ENCODE measurements around the gene TEX11.
"Not testable (repeated sequence)": the region's sequence is repeated elsewhere in the genome, so short reads cannot be mapped to it uniquely, and the experiment has no call there.

The TEX11 gene

DNA sequence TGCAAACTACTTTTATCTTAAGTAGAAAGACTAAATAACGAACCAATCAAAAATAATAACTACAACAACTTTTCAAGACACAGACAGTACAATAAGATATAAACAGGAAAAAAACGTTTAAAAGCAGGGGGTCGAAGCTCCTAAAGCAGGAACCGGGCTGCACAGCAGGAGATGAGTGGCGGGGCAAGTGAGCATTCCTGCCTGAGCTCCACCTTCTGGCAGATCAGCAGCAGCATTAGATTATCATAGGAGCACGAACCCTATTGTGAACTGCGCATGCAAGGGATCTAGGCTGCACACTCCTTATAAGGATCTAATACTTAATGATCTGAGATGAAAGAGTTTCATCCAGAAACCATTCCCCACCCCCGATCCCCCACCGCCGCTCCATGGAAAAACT, 146.2 kb downstream of the TEX11 start:
- peak; percentile 35 for DNase-seq (ENCODE audit: low read depth, low spot score)

DNA sequence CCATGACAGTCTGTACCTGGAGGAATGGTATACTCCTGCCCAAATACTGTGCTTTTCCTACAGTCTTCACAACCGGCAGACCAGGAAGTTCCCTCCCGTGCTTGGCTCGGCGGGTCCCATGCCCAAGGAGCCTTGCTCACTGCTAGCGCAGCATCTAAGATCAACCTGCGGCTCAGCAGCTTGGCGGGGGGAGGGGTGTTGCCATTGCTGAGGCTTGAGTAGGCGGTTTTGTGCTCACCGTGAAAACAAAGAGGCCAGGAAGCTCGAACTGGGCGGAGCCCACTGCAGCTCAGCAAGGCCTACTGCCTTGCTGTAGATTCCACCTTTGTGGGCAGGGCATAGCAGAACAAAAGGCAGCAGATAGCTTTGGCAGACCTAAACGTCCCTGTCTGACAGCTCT, 152.7 kb downstream of the TEX11 start:
- DNase-seq (ENCODE audit: low read depth, low spot score): peak; percentile 95

DNA sequence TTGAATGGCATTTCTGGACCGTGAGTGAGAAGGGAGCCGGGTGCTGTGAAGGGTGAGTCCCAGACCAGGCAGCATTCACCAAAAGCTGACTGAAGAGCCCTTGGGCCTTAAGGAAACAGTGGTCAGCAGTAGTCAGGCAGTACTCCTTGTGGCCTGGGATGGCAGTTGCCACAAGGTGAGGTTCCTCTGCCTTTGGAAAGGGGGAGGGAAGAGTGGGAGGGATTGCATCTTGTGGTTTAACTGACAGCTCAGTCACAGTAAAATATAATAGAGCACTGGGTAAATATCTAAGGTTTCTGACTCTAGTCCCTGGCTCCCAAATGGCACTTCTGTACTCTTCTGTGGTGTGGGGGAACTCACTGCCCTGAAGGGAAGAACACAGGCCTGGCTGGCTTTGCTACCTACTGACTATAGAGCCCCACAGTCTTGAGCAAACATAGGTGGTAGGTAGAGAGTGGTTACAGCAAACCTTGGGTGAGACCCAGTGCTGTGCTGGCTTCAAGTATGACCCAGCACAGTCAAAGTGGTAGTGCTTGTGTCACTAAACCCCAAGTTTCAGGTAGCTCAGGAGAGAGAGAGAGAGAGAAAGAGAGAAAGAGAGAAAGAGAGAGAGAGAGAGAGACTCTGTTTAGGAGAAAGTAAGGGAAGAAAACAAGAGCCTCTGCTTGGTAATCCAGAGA, 154.2 kb downstream of the TEX11 start:
- peak; percentile 15 for DNase-seq (ENCODE audit: low read depth, low spot score)

DNA sequence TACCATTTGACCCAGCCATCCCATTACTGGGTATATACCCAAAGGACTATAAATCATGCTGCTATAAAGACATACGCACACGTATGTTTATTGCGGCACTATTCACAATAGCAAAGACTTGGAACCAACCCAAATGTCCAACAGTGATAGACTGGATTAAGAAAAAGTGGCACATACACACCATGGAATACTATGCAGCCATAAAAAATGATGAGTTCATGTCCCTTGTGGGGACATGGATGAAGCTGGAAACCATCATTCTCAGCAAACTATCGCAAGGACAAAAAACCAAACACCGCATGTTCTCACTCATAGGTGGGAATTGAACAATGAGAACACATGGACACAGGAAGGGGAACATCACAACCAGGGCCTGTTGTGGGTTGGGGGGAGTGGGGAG, 174.7 kb downstream of the TEX11 start:
- DNase-seq (ENCODE audit: low read depth, low spot score): not testable (repeated sequence)

DNA sequence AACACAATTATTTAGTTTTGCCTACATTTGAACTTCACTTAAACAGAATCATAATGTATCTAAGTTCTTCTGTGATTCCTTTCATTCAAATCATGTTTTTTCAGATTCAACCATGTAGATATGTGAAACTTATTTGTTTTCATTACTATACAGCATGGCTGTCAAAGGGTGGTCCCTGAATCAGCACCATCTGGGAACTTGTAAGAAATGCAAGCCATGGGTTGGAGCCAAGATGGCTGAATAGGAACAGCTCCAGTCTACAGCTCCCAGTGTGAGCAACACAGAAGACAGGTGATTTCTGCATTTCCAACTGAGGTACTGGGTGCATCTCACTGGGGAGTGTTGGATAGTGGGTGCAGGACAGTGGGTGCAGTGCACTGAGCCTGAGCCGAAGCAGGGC, 180.6 kb downstream of the TEX11 start:
- not testable (repeated sequence) for DNase-seq (ENCODE audit: low read depth, low spot score)

DNA sequence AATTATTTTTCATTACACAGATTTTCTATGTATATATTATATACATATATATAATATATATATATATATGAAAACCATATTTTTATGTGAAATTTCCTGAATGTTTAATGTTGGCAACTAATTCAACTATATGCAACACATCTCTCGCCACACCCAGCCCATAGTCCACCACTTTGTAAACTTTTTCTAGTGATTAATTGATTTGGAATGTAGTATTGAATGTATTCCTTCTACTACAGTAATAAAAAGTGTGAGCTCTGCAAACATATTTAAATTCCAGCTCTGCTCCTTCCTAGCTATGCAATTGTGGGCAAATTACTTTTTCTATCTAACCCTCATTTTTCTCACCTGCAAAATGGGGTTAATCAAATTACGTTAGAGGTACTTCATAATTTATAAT, 187.8 kb downstream of the TEX11 start:
- DNase-seq (ENCODE audit: low read depth, low spot score): no peak

DNA sequence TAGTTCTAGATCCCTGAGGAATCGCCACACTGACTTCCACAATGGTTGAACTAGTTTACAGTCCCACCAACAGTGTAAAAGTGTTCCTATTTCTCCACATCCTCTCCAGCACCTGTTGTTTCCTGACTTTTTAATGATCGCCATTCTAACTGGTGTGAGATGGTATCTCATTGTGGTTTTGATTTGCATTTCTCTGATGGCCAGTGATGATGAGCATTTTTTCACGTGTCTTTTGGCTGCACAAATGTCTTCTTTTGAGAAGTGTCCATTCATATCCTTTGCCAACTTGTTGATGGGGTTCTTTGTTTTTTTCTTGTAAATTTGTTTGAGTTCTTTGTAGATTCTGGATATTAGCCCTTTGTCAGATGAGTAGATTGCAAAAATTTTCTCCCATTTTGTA, 197.2 kb downstream of the TEX11 start:
- DNase-seq (ENCODE audit: low read depth, low spot score): not testable (repeated sequence)

DNA sequence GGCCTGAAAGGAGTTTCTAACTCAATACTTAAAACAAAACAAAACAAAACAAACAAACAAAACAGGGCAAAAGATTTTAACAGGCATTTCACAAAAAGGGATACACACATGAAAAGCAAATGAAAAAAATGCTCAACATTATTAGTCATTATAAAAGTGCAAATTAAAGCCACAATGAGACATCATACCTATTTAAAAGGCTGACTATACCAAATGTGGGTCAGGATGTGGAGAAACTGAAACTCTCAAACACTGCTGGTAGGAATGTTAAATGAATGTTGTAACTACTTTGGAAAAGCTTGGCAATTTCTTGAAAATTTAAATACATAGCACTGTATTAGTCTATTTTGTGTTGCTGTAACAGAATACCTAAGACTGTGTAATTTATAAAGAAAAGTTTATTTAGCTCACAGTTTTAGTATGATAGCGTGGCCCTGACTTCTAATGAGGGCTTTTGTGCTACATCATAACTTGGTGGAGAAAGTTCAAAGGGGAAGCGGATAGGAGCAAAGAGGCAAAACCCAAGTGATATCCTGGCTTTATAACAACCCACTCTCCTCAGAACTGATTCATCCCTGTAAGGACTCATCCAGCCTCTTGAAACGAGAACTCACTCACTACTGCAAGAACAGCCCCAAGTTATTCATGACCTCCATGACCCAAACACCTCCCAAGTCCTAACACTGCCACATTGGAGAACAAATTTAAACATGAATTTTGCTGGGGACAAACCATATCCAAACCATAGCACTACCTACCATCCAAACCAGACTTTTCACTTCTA, 214.0 kb downstream of the TEX11 start:
- DNase-seq (ENCODE audit: low read depth, low spot score): no peak

DNA sequence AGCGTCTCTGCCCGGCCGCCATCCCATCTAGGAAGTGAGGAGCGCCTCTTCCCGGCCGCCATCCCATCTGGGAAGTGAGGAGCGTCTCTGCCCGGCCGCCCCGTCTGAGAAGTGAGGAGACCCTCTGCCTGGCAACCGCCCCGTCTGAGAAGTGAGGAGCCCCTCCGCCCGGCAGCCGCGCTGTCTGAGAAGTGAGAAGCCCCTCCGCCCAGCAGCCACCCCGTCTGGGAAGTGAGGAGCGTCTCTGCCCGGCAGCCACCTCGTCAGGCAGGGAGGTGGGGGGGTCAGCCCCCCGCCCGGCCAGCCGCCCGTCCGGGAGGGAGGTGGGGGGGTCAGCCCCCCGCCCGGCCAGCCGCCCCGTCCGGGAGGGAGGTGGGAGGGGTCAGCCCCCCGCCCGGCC, 229.1 kb downstream of the TEX11 start:
- DNase-seq (ENCODE audit: low read depth, low spot score): not testable (repeated sequence)

DNA sequence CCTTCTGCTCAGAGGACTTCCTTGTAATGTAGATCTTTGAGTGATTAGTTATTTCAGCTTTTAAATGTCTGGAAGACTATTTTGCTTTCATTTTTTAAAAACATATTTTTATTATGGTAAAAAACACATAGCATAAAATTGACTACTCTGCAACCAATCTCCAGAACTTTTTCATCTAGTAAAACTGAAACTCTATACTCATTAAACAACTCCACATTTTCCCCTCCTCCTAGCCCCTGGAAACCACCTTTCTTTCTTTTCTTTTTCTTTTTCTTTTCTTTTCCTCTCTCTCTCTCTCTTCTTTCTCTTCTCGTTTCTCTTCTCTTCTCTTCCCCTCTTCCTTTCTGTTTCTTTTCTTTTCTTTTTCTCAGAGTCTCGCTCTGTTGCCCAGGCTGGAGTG, 233.2 kb downstream of the TEX11 start:
- no peak for DNase-seq (ENCODE audit: low read depth, low spot score)

DNA sequence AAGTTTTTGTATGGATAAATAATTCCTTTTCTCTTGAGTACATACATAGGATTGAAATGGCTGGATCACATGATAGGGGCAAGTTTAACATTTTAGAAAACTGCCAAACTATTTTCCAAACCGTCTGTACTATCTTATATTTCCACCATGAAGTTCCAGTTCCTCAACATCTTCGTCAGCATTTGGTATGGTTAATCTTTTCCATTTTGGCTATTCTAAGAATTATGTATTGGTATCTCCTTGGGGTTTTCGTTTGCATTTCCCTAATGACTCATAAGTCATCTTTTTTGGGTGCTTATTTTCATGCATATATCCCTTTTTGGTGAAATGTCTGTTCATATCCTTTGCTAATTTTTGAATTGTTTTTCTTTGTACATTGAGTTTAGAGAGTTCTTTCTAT, 236.2 kb downstream of the TEX11 start:
- no peak for DNase-seq (ENCODE audit: low read depth, low spot score)

DNA sequence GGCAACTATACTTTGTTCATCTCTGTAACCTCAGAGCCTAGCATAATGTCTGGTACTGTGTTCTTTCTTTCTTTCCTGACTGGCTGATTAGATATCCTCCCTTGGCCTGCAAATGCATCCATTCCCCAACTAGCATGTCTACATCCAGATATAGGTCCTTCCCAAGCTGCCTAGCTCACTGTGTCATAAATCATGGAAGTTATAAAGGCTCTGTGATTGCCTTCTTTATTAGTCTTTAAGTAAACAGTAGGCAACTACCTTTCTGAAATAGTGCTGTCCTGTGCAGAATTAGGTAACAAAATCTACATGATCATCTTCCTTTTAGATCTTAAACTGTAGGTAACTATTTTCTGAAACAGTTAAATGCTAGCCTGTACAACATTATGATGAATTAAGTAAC, 239.4 kb downstream of the TEX11 start:
- no peak for DNase-seq (ENCODE audit: low read depth, low spot score)

DNA sequence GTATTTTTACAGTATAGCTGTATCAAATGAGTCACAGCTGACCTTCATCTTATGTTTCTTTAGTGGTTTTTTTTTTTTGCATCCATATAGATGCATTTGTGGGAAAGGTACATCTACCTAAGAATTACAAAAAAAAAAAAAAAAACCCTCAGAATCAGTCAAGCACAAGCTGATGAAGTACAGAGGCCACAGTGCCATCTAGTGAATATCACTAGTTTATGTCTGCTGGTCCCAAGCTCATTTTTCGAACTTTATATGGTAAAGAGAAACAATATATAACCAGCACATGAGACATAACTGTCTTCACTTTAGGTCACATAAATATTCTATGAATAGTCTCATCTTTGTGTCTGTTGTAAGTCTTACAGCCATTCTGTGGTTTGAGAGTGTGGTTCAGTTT, 243.8 kb downstream of the TEX11 start:
- no peak for DNase-seq (ENCODE audit: low read depth, low spot score)

DNA sequence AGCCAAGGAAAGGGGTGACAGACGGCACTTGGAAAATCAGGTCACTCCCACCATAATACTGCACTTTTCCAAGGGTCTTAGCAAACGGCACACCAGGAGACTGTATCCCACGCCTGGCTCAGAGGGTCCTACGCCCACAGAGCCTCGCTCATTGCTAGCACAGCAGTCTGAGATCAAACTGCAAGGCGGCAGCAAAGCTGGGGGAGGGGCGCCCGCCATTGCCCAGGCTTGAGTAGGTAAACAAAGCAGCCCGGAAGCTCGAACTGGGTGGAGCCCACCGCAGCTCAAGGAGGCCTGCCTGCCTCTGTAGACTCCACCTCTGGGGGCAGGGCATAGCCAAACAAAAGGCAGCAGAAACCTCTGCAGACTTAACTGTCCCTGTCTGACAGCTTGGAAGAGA, 247.4 kb downstream of the TEX11 start:
- not testable (repeated sequence) for DNase-seq (ENCODE audit: low read depth, low spot score)

DNA sequence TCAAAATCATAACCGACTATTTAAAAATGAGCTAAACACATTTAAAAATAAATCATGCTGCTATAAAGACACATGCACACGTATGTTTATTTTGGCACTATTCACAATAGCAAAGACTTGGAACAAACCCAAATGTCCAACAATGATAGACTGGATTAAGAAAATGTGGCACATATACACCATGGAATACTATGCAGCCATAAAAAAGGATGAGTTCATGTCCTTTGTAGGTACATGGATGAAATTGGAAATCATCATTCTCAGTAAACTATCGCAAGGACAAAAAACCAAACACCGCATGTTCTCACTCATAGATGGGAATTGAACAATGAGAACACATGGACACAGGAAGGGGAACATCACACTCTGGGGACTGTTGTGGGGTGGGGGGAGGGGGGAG, 251.0 kb downstream of the TEX11 start:
- not testable (repeated sequence) for DNase-seq (ENCODE audit: low read depth, low spot score)

DNA sequence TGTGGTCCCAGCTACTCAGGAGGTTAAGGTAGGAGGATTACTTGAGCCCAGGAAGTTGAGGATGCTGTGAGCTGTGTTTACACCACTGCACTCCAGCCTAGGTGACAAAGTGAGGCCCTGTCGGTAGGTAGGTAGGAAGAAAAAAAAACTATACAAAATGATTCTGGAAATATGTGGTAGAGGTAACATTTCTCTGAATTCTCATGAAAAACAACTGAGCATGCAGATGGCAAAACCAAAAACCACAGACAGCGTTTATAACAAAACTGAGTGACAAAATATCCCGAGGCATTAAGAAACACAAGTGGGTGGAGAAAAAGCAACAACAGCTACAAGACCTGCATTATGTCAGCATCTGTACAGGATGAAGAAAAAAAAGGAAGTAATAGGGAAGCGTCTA, 252.2 kb downstream of the TEX11 start:
- no peak for DNase-seq (ENCODE audit: low read depth, low spot score)

DNA sequence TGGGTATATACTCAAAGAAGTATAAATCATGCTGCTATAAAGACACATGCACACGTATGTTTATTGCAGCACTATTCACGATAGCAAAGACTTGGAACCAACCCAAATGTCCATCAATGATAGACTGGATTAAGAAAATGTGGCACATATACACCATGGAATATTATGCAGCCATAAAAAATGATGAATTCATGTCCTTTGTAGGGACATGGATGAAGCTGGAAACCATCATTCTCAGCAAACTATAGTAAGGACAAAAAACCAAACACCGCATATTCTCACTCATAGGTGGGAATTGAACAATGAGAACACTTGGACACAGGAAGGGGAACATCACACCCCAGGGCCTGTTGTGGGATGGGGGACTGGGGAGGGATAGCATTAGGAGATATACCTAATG, 260.6 kb downstream of the TEX11 start:
- not testable (repeated sequence) for DNase-seq (ENCODE audit: low read depth, low spot score)

DNA sequence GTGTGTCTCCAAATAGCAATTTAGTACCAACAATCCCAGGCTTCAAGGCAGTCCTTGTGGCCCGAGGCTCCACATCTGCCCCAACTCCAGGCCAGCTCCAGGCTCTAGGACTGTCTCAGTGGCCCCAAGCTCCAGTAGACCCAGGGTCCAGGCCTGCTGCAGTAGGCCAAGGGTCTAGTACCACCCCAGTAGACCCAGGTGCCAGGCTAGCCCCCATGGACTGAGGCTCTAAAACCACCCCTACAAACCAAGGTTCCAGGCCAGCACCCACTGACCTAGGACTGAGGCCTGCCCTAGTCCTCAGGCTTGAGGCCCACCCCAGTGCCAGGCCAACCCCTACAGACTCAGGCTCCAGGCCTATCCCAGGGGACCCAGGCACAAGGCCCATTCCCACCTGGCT, 272.3 kb downstream of the TEX11 start:
- no peak for DNase-seq (ENCODE audit: low read depth, low spot score)

DNA sequence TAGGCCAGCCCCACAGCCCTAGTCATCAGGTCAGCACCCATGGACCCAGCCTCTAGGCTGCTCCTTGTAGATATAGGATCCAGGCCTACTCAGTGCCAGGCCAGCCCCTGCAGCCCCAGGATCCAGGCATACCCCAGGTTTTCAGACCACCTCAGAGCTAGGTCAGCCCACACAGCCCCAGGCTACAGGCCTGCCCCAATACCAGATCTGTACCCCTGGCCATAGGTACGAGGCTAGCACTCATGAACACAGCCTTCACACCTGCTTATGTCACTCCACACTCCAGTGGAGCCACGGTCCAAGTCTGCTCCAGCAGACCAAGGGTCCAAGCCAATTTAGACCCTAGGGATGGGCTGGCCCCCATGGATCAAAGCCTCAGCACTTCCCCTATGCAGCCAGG, 272.8 kb downstream of the TEX11 start:
- DNase-seq (ENCODE audit: low read depth, low spot score): no peak

DNA sequence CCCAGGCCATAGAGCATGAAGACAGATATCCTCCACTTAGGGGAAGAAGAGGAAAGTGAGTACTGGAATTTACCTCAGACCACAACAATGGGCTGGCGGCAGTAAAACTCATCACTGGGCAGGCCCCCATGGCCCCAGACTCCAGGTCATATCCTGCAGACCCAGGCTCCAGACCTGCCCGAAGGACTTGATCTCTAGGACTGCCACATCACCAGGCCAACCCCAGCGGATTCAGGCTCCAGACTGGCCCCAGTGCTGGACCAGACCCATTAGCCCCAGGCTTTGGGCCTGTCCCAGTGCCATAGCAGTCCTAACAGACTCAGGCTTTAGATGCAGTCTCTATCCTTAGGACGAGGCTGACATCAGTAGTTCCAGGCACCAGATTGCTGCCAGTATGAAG, 273.3 kb downstream of the TEX11 start:
- peak; percentile 43 for DNase-seq (ENCODE audit: low read depth, low spot score)

DNA sequence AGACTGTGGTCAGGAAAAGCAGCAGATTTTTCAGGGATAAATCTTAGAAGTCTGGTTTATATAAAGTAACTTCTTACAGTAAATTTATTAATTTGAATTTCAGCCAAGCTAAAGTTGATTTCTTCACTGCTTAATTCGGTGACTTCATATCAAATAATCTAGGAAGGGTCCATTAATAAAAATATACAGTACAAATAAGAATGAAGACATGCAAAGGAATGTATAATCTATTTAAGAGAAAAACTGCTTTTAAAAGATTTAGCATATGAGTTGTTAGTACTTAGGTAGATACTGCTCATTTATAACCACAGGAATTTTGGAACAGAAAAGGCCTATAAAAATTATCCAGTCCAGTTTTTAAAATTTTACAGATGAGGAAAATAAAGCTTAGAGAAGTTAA, 286.8 kb downstream of the TEX11 start:
- no peak for DNase-seq (ENCODE audit: low read depth, low spot score)

DNA sequence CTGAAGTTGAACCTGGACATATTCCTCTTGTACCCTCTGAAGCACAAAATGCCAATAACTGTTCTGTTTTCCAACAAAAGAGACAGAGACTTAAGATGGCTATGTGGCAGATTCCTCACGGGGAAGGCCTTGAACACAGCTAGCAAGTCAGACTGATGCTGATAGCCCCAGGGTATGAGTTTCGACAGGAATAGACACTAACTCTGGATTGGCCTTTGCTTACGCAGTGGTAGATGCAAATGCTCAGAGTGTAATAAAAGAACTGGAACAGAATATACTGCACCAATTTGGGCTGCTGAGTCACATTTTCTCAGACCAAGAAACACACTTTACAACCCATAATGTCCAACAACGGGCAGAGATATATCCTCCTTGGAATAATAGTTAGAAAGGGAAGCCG, 290.0 kb downstream of the TEX11 start:
- no peak for DNase-seq (ENCODE audit: low read depth, low spot score)

DNA sequence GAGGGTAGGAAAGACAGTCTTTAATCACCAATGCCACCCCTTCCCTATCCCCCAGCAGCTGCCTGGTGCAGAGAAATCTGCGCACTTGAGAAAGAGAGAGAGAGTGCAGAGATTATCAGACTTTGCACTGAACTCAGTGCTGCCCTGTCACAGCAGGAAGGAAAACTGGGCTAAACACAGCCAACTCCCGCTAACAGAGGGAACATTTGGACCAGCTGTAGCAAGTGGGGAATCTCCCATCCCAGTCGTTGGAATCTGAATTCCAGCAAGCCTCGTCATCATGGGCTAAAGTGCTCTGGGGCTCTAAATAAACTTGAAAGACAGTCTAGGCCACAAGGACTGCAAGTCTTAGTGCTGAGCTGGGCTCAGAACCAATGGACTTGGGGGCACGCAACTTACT, 295.2 kb downstream of the TEX11 start:
- DNase-seq (ENCODE audit: low read depth, low spot score): peak; percentile 28
